ENCODE measurements around the gene SLC12A7. TPM values are rescaled to one million over a fixed set of nuclear protein-coding genes. Genes with fewer than 3 reads are reported as not detected.

SLC12A7 gene
- total RNA-seq, 1 experiment from 2014 or later, result 48.2 TPM

GRCh38 chr5:1089146-1089545 is 22.7 kb downstream of the SLC12A7 start:
- CTCF ChIA-PET, result no interaction called here
- no peaks in the 10 kb centered on the region for H3K9me3 ChIP-seq (ENCODE audit: low read length)
- no peaks in the 10 kb centered on the region for H3K4me1 ChIP-seq (ENCODE audit: insufficient read depth, low read length)
- H3K4me3 ChIP-seq (ENCODE audit: low read length), result no peak overlapping the region
- intact Hi-C loops (cut with micrococcal nuclease), result no loop called here
- H2AFZ ChIP-seq (ENCODE audit: low read length), result no peak overlapping the region
- no TSS peak for BruUV-seq (replicated peaks)
- DNase-seq (no peak), ATAC-seq (no peak)
- no peaks in the 10 kb centered on the region for H3K79me2 ChIP-seq (ENCODE audit: low read length)
- no peak overlapping the region for H3K9ac ChIP-seq (ENCODE audit: low read length)
- H3K36me3 ChIP-seq (ENCODE audit: low read depth, low read length), result peaks cover 22% of the 10 kb centered on the region; the same call in 1 of the 2 replicates
- H3K27me3 ChIP-seq (ENCODE audit: low read length), result no peaks in the 10 kb centered on the region
- H3F3A ChIP-seq (ENCODE audit: low read length, unreplicated experiment), result no peaks in the 10 kb centered on the region
- 0 out of 2 replicates have a peak, but pooled peaks cover 5% of the 10 kb centered on the region for H4K20me1 ChIP-seq (ENCODE audit: low read length)
- no peak overlapping the region for H3K4me2 ChIP-seq (ENCODE audit: low read length)
- H3K27ac ChIP-seq (ENCODE audit: low read length), result no peak overlapping the region
- no peaks in the 10 kb centered on the region for H3K9me2 ChIP-seq (replicated peaks; ENCODE audit: low read length)
- no peak for TF ChIP-seq CTCF (conservative IDR thresholded peaks at IDR 0.05; ENCODE audit: low read depth, low read length)
- TF ChIP-seq EZH2phosphoT487 (IDR thresholded peaks at IDR 0.05; ENCODE audit: borderline replicate concordance, low read length), result no peak
- no peak for TF ChIP-seq EZH2 (IDR thresholded peaks at IDR 0.05; ENCODE audit: low read length, unreplicated experiment)
- POLR2A ChIA-PET (ENCODE audit: unreplicated experiment), result no interaction called here

- H3K9ac ChIP-seq (ENCODE audit: low read length), result no peak overlapping the region
- H3K79me2 ChIP-seq (ENCODE audit: low read length), result no peaks in the 10 kb centered on the region
- no peak overlapping the region for H3K4me3 ChIP-seq (ENCODE audit: low read length)
- intact Hi-C loops (cut with micrococcal nuclease), result no loop called here
- no peaks in the 10 kb centered on the region for H3K9me2 ChIP-seq (replicated peaks; ENCODE audit: low read length)
- CTCF ChIA-PET, result no interaction called here
- H3K4me2 ChIP-seq (ENCODE audit: low read length), result no peak overlapping the region
- POLR2A ChIA-PET (ENCODE audit: unreplicated experiment), result no interaction called here
- H2AFZ ChIP-seq (ENCODE audit: low read length), result no peak overlapping the region
- peaks cover 18% of the 10 kb centered on the region; the same call in 1 of the 2 replicates for H3K36me3 ChIP-seq (ENCODE audit: low read depth, low read length)
- H3K9me3 ChIP-seq (ENCODE audit: low read length), result no peaks in the 10 kb centered on the region
- 0 out of 2 replicates have a peak, but pooled peaks cover 5% of the 10 kb centered on the region for H4K20me1 ChIP-seq (ENCODE audit: low read length)
- H3K27ac ChIP-seq (ENCODE audit: low read length), result no peak overlapping the region
- no TSS peak for BruUV-seq (replicated peaks)
- no peaks in the 10 kb centered on the region for H3F3A ChIP-seq (ENCODE audit: low read length, unreplicated experiment)
- DNase-seq (no peak), ATAC-seq (no peak)
- no peaks in the 10 kb centered on the region for H3K4me1 ChIP-seq (ENCODE audit: insufficient read depth, low read length)
- H3K27me3 ChIP-seq (ENCODE audit: low read length), result no peaks in the 10 kb centered on the region
- no peak for TF ChIP-seq EZH2phosphoT487 (IDR thresholded peaks at IDR 0.05; ENCODE audit: borderline replicate concordance, low read length)
- TF ChIP-seq CTCF (conservative IDR thresholded peaks at IDR 0.05; ENCODE audit: low read depth, low read length), result no peak
- no peak for TF ChIP-seq EZH2 (IDR thresholded peaks at IDR 0.05; ENCODE audit: low read length, unreplicated experiment)
These were observed 23.1 kb downstream of the SLC12A7 start for GRCh38 chr5:1088726-1089125.

- Histone ChIP-seq H3K4me2 (ENCODE audit: low read length) (no peak overlapping the region), H3K4me3 (ENCODE audit: low read length) (no peak overlapping the region), H2AFZ (ENCODE audit: low read length) (no peak overlapping the region), H3K79me2 (ENCODE audit: low read length) (no peaks in the 10 kb centered on the region), H3F3A (ENCODE audit: low read length, unreplicated experiment) (no peaks in the 10 kb centered on the region), H3K9me3 (ENCODE audit: low read length) (no peaks in the 10 kb centered on the region), H3K27me3 (ENCODE audit: low read length) (no peaks in the 10 kb centered on the region), H3K36me3 (ENCODE audit: low read depth, low read length) (peaks cover 18% of the 10 kb centered on the region; the same call in 1 of the 2 replicates), H3K4me1 (ENCODE audit: insufficient read depth, low read length) (no peaks in the 10 kb centered on the region), H3K27ac (ENCODE audit: low read length) (no peak overlapping the region), H4K20me1 (ENCODE audit: low read length) (0 out of 2 replicates have a peak, but pooled peaks cover 5% of the 10 kb centered on the region), H3K9ac (ENCODE audit: low read length) (no peak overlapping the region), H3K9me2 (replicated peaks; ENCODE audit: low read length) (no peaks in the 10 kb centered on the region)
- ATAC-seq (no peak), DNase-seq (no peak)
- TF ChIP-seq EZH2 (IDR thresholded peaks at IDR 0.05; ENCODE audit: low read length, unreplicated experiment), result no peak
- TF ChIP-seq EZH2phosphoT487 (IDR thresholded peaks at IDR 0.05; ENCODE audit: borderline replicate concordance, low read length), result no peak
- no peak for TF ChIP-seq CTCF (conservative IDR thresholded peaks at IDR 0.05; ENCODE audit: low read depth, low read length)
- CTCF ChIA-PET, result no interaction called here
- intact Hi-C loops (cut with micrococcal nuclease), result no loop called here
- POLR2A ChIA-PET (ENCODE audit: unreplicated experiment), result no interaction called here
- no TSS peak for BruUV-seq (replicated peaks)
These were observed 23.8 kb downstream of the SLC12A7 start for GRCh38 chr5:1088031-1088430.

Measured in PC-3 (cell line).